HCT116 (cell line): ENCODE measurements around the gene RFTN1. TPM values are rescaled to one million over a fixed set of nuclear protein-coding genes. Genes with fewer than 3 reads are reported as not detected.

ENCODE experiments used
- ATAC-seq: fragments of 200-7000 bp; cut with Tn5 transposase; 2 replicates; pipeline ENCODE4 v1.9.1; 2020; ENCODE audit warnings: mild to moderate bottlenecking, moderate library complexity
- BruUV-seq: library from RNA; stranded (reverse); fragments of 400-500 nt; replicated peaks from 2 replicates; lab custom pipeline; 2021; lab: Mats Ljungman, UMichigan
- CTCF ChIA-PET: fragments of 300-600 bp; sonication (Branson Sonifier 250); formaldehyde crosslinking; loops from one replicate; lab custom pipeline; 2021; ENCODE audit warnings: antibody characterized with exemption; lab: Charles Lee
- POLR2A ChIA-PET: fragments of 300-600, 350-600 bp; sonication (Branson Sonifier 250); formaldehyde crosslinking; loops from one replicate; lab custom pipeline; 2021; ENCODE audit warnings: antibody characterized with exemption; lab: Charles Lee
- RAD21 ChIA-PET, 2 experiments: fragments of 300-600 bp; sonication (Branson Sonifier 250); formaldehyde crosslinking; loops; one replicate each; lab custom pipeline; 2023; ENCODE audit warnings: low total read pairs in 2 of 2; ENCODE audit not compliant: uncharacterized antibody in 2 of 2, unreplicated experiment in 2 of 2, low non-redundant PET in 1 of 2; lab: Charles Lee
- DNase-seq: peaks from one replicate; pipeline ENCODE4 v3.0.0-alpha.2; 2010; ENCODE audit warnings: low read depth, low spot score
- H2AFZ ChIP-seq: fragments of 200-600 bp; shearing (Covaris generic), sonication (generic); 2 replicates; pipeline ENCODE4 v1.6.1; 2017; ENCODE audit warnings: low read depth, mixed run types, mixed read lengths, antibody characterized with exemption, low read length; ENCODE audit not compliant: poor library complexity, severe bottlenecking
- H3K27ac ChIP-seq: 2 replicates; pipeline ENCODE4 v1.5.1; 2012; ENCODE audit warnings: low read depth, low read length
- H3K27me3 ChIP-seq: fragments of 200-600 bp; sonication (generic); 2 replicates; pipeline ENCODE4 v1.6.1; 2016; ENCODE audit warnings: mixed run types, low read length, mixed read lengths; ENCODE audit not compliant: insufficient read depth
- H3K36me3 ChIP-seq, 2 experiments: fragments of 200-500 bp in 1 of 2; fragments of 200-600 bp in 1 of 2; sonication (Bioruptor generic) in 1 of 2; sonication (generic) in 1 of 2; 2 replicates each; pipeline versions ENCODE4 v1.5.1 to v1.6.1; 2014 to 2016; ENCODE audit warnings: low read length in 2 of 2, inconsistent platforms in 1 of 2, mixed read lengths in 1 of 2, mixed run types in 1 of 2; ENCODE audit not compliant: insufficient read depth in 2 of 2, control insufficient read depth in 1 of 2
- H3K4me1 ChIP-seq, 2 experiments: fragments of 200-600 bp in 1 of 2; sonication (generic) in 1 of 2; 2 replicates each; pipeline versions ENCODE4 v1.5.1 to v1.6.1; 2012 to 2017; ENCODE audit warnings: low read length in 2 of 2, inconsistent platforms in 1 of 2, mild to moderate bottlenecking in 1 of 2, mixed read lengths in 1 of 2, mixed run types in 1 of 2, moderate library complexity in 1 of 2; ENCODE audit not compliant: insufficient read depth in 2 of 2, control insufficient read depth in 1 of 2
- H3K4me2 ChIP-seq: fragments of 200-600 bp; sonication (generic); 2 replicates; pipeline ENCODE4 v1.6.1; 2017; ENCODE audit warnings: mixed run types, low read length, mixed read lengths
- H3K4me3 ChIP-seq, 2 experiments: fragments of 200-600 bp in 1 of 2; sonication (generic) in 1 of 2; replicated peaks in 1 of 2; 2 replicates each; pipeline ENCODE4 v1.5.1; 2011 to 2016; ENCODE audit warnings: low read length in 2 of 2, control low read depth in 1 of 2, low read depth in 1 of 2, mild to moderate bottlenecking in 1 of 2, mixed read lengths in 1 of 2, mixed run types in 1 of 2
- H3K79me2 ChIP-seq: fragments of 200-600 bp; sonication (generic); 2 replicates; pipeline ENCODE4 v1.6.1; 2017; ENCODE audit warnings: mild to moderate bottlenecking, mixed run types, low read length, moderate library complexity, mixed read lengths; ENCODE audit not compliant: insufficient read depth
- H3K9ac ChIP-seq: fragments of 200-600 bp; sonication (generic); 2 replicates; pipeline ENCODE4 v1.6.1; 2016; ENCODE audit warnings: low read length, mixed read lengths
- H3K9me2 ChIP-seq: fragments of 200-600 bp; sonication (generic), shearing (Covaris generic); 2 replicates; pipeline ENCODE4 v1.6.1; 2017; ENCODE audit warnings: mixed run types, mild to moderate bottlenecking, moderate library complexity; ENCODE audit not compliant: insufficient read depth
- H3K9me3 ChIP-seq, 2 experiments: fragments of 200-500 bp in 1 of 2; fragments of 200-600 bp in 1 of 2; sonication (Bioruptor generic) in 1 of 2; sonication (generic) in 1 of 2; 2 replicates each; pipeline ENCODE4 v1.6.1; 2014 to 2017; ENCODE audit warnings: low read length in 2 of 2, mixed read lengths in 2 of 2, inconsistent platforms in 1 of 2, low read depth in 1 of 2, mild to moderate bottlenecking in 1 of 2, mixed run types in 1 of 2, moderate library complexity in 1 of 2; ENCODE audit not compliant: control insufficient read depth in 1 of 2, insufficient read depth in 1 of 2
- H4K20me1 ChIP-seq: fragments of 200-600 bp; sonication (generic), shearing (Covaris generic); 2 replicates; pipeline ENCODE4 v1.6.1; 2017; ENCODE audit warnings: mixed run types, mild to moderate bottlenecking, moderate library complexity; ENCODE audit not compliant: insufficient read depth
- ELF1 ChIP-seq: IDR thresholded peaks from 2 replicates; pipeline ENCODE4 v1.6.1; 2012; ENCODE audit warnings: low read depth, borderline replicate concordance
- FOSL1 ChIP-seq: IDR thresholded peaks from 2 replicates; pipeline ENCODE4 v1.6.1; 2012; ENCODE audit warnings: low read depth
- MAX ChIP-seq: IDR thresholded peaks from 2 replicates; pipeline ENCODE4 v1.6.1; 2012
- POLR2A ChIP-seq: IDR thresholded peaks from 2 replicates; pipeline ENCODE4 v1.7.0; 2011; ENCODE audit warnings: borderline replicate concordance; ENCODE audit not compliant: insufficient read depth, insufficient read length; ENCODE audit errors: extremely low read depth
- REST ChIP-seq: IDR thresholded peaks from 2 replicates; pipeline ENCODE4 v1.6.1; 2012; ENCODE audit warnings: low read depth
- SIN3A ChIP-seq: IDR thresholded peaks from 2 replicates; pipeline ENCODE4 v1.6.1; 2012; ENCODE audit warnings: low read depth
- TCF7L2 ChIP-seq: IDR thresholded peaks from 2 replicates; pipeline ENCODE4 v1.7.0; 2011; ENCODE audit warnings: borderline replicate concordance, inconsistent platforms; ENCODE audit not compliant: insufficient read depth, insufficient read length; ENCODE audit errors: extremely low read depth
- YY1 ChIP-seq: IDR thresholded peaks from 2 replicates; pipeline ENCODE4 v1.6.1; 2011; ENCODE audit warnings: low read length, low read depth, moderate library complexity, mild to moderate bottlenecking; ENCODE audit not compliant: insufficient replicate concordance; ENCODE audit errors: extremely low read depth
- ZFX ChIP-seq: fragments of 450-650 bp; IDR thresholded peaks from 2 replicates; pipeline ENCODE4 v1.6.1; 2017
- intact Hi-C: fragments of 100-400 bp; cut with micrococcal nuclease; formaldehyde crosslinking; loops from 2 replicates; pipeline ENCODE4 v1.10.0; 2022
- total RNA-seq: library from RNA; stranded (reverse); gene quantifications from one replicate; pipeline ENCODE4 v1.2.1, GENCODE V29; 2021; ENCODE audit not compliant: unreplicated experiment

RFTN1 gene
- total RNA-seq, 1 experiment from 2014 or later = 3.9 TPM

GRCh38 chr3:16461463-16462245 lies 51.8 kb downstream of the RFTN1 start:
- ChIA-PET POLR2A (no interaction called here), RAD21 (no interaction called here), CTCF (no interaction called here)
- Histone ChIP-seq H3K4me3 (no peak overlapping the region), H3K4me1 (no peaks in the 10 kb centered on the region), H2AFZ (no peak overlapping the region), H3K4me2 (no peak overlapping the region), H3K27ac (no peak overlapping the region), H3K27me3 (no peaks in the 10 kb centered on the region), H3K79me2 (no peaks in the 10 kb centered on the region), H3K9me3 (no peaks in the 10 kb centered on the region), H3K9ac (no peak overlapping the region), H3K9me2 (no peaks in the 10 kb centered on the region), H3K36me3 (no peaks in the 10 kb centered on the region), H4K20me1 (no peaks in the 10 kb centered on the region)
- DNase-seq = no peak
- ATAC-seq = no peak
- BruUV-seq = no TSS peak
- TF ChIP-seq FOSL1 (no peak), REST (no peak), SIN3A (no peak), ELF1 (no peak), TCF7L2 (no peak), YY1 (no peak), POLR2A (no peak), ZFX (no peak), MAX (no peak)
- intact Hi-C loops = no loop called here
